Choroid plexus epithelial cell (primary cell): ENCODE results near the gene ZBTB7C.
A peak's percentile ranks its signal among the peaks of the same experiment; 100 is the strongest.
"Not testable (repeated sequence)": the region's sequence is repeated elsewhere in the genome, so short reads cannot be mapped to it uniquely, and the experiment has no call there.

Experiments used
- DNase-seq: peaks from one replicate; pipeline ENCODE4 v3.0.0-alpha.2; 2010; ENCODE audit warnings: low read depth
- H3K4me3 ChIP-seq: 2 replicates; pipeline ENCODE4 v1.5.1; 2011; ENCODE audit warnings: low read depth, mild to moderate bottlenecking, control low read depth, low read length, moderate library complexity
- TF ChIP-seq, protein P1 (sequence below): conservative IDR thresholded peaks from 2 replicates; pipeline ENCODE4 v1.5.1; 2011; ENCODE audit warnings: low read depth, mild to moderate bottlenecking, control low read depth, inconsistent platforms, low read length, moderate library complexity

ZBTB7C gene

GRCh38 chr18:48450685-48451084, 41.5 kb upstream of the ZBTB7C start:
- H3K4me3 ChIP-seq, result no peak overlapping the region
- TF ChIP-seq, protein P1, sequence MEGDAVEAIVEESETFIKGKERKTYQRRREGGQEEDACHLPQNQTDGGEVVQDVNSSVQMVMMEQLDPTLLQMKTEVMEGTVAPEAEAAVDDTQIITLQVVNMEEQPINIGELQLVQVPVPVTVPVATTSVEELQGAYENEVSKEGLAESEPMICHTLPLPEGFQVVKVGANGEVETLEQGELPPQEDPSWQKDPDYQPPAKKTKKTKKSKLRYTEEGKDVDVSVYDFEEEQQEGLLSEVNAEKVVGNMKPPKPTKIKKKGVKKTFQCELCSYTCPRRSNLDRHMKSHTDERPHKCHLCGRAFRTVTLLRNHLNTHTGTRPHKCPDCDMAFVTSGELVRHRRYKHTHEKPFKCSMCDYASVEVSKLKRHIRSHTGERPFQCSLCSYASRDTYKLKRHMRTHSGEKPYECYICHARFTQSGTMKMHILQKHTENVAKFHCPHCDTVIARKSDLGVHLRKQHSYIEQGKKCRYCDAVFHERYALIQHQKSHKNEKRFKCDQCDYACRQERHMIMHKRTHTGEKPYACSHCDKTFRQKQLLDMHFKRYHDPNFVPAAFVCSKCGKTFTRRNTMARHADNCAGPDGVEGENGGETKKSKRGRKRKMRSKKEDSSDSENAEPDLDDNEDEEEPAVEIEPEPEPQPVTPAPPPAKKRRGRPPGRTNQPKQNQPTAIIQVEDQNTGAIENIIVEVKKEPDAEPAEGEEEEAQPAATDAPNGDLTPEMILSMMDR, result no peak
- no peak for DNase-seq

- peak; percentile 83 for DNase-seq
- no peak overlapping the region for H3K4me3 ChIP-seq
- TF ChIP-seq, protein P1, result peak; percentile 95
Observed at GRCh38 chr18:48446582-48447225, 37.5 kb upstream of the ZBTB7C start.

DNA sequence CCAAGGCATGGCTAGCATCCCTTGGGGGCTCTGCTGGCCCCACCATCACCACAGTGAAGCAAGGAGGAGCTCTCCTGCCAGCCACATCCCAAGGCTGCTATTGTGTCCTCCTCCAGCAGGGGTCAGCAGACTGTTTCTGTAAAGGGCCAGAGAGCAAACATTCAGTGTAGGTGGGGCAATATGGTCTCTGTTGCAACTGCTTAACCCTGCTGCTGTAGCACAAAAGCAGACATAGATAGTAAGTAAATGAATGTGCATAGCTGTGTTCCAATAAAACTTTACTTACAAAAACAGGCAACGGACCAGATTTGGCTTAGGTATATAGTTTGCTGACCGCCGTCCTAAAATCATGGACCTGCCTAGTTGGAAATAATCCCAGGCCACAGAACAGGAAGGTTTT, 36.4 kb upstream of the ZBTB7C start:
- TF ChIP-seq, protein P1, result peak; percentile 99
- peak; percentile 95 for DNase-seq
- no peak overlapping the region for H3K4me3 ChIP-seq

DNA sequence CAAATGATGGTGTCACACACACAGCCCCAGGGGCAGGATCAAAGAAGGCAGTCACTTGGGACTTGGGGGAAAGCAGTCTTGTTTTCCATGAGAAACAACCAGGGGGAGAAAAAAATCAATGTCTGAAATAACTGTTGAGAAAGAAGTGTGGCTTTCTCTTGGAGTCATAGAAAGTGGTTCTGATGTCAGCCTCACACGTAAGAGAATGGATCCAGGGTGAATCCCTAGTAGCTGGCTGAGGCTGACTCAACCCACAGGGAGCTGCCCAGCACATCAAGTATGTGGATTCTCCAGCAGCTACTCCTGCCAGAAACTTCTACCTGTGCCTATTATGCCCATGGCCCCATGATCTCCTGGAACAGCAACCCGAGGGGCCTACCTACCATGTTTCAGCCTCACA, 33.6 kb upstream of the ZBTB7C start:
- no peak for DNase-seq
- TF ChIP-seq, protein P1, result no peak
- no peak overlapping the region for H3K4me3 ChIP-seq

DNA sequence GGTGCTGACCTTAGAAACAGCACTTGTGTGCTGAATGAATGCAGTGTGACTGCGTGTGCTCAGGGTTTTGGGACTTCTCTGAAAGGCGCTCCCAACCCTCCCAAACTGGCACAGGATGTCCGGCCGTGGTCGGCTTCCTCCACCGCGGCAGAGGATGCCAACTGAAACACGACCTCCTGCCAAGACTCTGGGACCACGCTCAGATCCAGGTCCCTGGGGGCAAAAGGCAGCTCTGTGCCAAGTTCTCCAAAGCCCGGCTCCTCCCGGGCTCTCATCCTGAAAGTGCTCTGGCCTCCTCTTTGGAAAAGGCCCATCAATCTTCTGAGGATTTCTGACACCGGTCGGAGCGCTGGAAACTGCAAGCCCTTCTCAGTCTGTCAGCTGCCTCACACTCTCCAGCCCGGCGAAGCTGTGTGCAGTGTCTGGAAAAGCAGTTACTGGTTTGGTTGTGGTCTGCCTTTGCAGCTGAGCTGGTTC, 32.3 kb upstream of the ZBTB7C start:
- no peak overlapping the region for H3K4me3 ChIP-seq
- no peak for DNase-seq
- TF ChIP-seq, protein P1, result no peak

GRCh38 chr18:48440924-48441323, 31.7 kb upstream of the ZBTB7C start:
- H3K4me3 ChIP-seq, result no peak overlapping the region
- TF ChIP-seq, protein P1, result no peak
- no peak for DNase-seq

DNA sequence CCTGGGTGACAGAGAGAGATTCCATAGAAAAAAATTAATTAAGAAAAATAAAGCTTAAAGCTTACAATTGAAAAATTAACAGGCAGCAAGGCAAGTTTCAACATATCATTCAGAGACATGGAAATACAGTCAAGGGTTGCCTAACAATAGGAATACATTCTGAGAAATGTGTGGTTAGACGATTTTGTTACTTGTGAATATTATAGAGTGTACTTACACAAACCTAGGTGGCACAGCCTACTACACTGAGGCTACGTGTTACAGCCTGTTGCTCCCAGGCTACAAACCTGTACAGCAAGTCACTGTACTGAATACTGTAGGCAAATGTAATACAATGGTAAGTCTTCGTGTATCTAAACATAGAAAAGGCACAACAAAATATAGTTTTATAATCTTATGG, 27.7 kb upstream of the ZBTB7C start:
- H3K4me3 ChIP-seq, result no peak overlapping the region
- DNase-seq, result no peak
- TF ChIP-seq, protein P1, result no peak

DNA sequence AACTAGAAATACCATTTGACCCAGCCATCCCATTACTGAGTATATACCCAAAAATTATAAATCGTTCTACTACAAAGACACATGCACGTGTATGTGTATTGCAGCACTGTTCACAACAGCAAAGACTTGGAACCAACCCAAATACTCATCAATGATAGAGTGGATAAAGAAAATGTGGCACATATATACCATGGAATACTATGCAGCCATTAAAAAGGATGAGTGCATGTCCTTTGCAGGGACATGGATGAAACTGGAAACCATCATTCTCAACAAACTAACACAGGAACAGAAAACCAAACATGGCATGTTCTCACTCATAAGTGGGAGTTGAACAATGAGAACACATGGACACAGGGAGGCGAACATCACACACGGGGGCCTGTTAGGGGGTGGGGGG, 25.2 kb upstream of the ZBTB7C start:
- H3K4me3 ChIP-seq, DNase-seq: not testable (repeated sequence)
